ENCODE data around the gene ACAP1.

Gene ACAP1

DNA sequence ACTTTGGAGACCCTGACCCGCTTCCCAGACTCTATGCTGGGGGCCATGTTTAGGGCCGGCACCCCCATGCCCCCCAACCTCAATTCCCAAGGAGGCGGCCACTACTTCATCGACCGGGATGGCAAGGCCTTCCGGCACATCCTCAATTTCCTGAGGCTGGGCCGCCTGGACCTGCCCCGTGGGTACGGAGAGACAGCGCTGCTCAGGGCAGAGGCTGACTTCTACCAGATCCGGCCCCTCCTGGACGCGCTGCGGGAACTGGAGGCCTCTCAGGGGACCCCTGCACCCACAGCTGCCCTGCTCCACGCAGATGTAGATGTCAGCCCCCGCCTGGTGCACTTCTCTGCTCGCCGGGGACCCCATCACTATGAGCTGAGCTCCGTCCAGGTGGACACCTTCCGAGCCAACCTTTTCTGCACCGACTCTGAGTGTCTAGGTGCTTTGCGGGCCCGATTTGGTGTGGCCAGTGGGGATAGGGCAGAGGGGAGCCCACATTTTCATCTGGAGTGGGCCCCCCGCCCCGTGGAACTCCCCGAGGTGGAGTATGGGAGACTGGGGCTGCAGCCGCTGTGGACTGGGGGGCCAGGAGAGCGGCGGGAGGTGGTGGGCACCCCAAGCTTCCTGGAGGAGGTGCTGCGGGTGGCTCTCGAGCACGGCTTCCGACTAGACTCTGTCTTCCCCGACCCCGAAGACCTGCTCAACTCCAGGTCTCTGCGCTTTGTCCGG, 16.7 kb downstream of the ACAP1 start:
- no peak for TF ChIP-seq EZH2phosphoT487 (IDR thresholded peaks at IDR 0.05; ENCODE audit: low read depth)
- TF ChIP-seq, protein P1, sequence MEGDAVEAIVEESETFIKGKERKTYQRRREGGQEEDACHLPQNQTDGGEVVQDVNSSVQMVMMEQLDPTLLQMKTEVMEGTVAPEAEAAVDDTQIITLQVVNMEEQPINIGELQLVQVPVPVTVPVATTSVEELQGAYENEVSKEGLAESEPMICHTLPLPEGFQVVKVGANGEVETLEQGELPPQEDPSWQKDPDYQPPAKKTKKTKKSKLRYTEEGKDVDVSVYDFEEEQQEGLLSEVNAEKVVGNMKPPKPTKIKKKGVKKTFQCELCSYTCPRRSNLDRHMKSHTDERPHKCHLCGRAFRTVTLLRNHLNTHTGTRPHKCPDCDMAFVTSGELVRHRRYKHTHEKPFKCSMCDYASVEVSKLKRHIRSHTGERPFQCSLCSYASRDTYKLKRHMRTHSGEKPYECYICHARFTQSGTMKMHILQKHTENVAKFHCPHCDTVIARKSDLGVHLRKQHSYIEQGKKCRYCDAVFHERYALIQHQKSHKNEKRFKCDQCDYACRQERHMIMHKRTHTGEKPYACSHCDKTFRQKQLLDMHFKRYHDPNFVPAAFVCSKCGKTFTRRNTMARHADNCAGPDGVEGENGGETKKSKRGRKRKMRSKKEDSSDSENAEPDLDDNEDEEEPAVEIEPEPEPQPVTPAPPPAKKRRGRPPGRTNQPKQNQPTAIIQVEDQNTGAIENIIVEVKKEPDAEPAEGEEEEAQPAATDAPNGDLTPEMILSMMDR (IDR thresholded peaks at IDR 0.05; ENCODE audit: low read depth, low read length), result no peak
- H3K4me1 ChIP-seq (ENCODE audit: low read length), result peaks cover 11% of the 10 kb centered on the region
- no peaks in the 10 kb centered on the region for H3K9me3 ChIP-seq (ENCODE audit: insufficient read depth, low read length)
- no peaks in the 10 kb centered on the region for H3K79me2 ChIP-seq (ENCODE audit: low read length)
- H3K4me3 ChIP-seq (ENCODE audit: low read length), result peak overlapping the region; percentile 91
- H3K27ac ChIP-seq (ENCODE audit: low read length), result no peak overlapping the region
- peak overlapping the region; percentile 84 for H3K4me2 ChIP-seq (ENCODE audit: low read length)
- H3K9ac ChIP-seq (ENCODE audit: low read length), result peak overlapping the region; percentile 86; the same call in 1 of the 2 replicates
- no peaks in the 10 kb centered on the region for H3K27me3 ChIP-seq (ENCODE audit: low read depth, low read length)
- H4K20me1 ChIP-seq (ENCODE audit: insufficient read depth, low read length), result no peaks in the 10 kb centered on the region
- H3K36me3 ChIP-seq (replicated peaks; ENCODE audit: low read depth, low read length), result no peaks in the 10 kb centered on the region
- H2AFZ ChIP-seq (ENCODE audit: low read depth, low read length), result no peak overlapping the region

GRCh38 chr17:7354262-7354843, 18.0 kb downstream of the ACAP1 start:
- no peak overlapping the region for H3K4me3 ChIP-seq (ENCODE audit: low read length)
- H3K27me3 ChIP-seq (ENCODE audit: low read depth, low read length), result no peaks in the 10 kb centered on the region
- no peaks in the 10 kb centered on the region for H3K79me2 ChIP-seq (ENCODE audit: low read length)
- TF ChIP-seq, protein P1 (IDR thresholded peaks at IDR 0.05; ENCODE audit: low read depth, low read length), result no peak
- no peak for TF ChIP-seq EZH2phosphoT487 (IDR thresholded peaks at IDR 0.05; ENCODE audit: low read depth)
- no peak overlapping the region for H2AFZ ChIP-seq (ENCODE audit: low read depth, low read length)
- no peaks in the 10 kb centered on the region for H3K36me3 ChIP-seq (replicated peaks; ENCODE audit: low read depth, low read length)
- no peak overlapping the region for H3K9ac ChIP-seq (ENCODE audit: low read length)
- no peaks in the 10 kb centered on the region for H4K20me1 ChIP-seq (ENCODE audit: insufficient read depth, low read length)
- H3K4me1 ChIP-seq (ENCODE audit: low read length), result peaks cover 11% of the 10 kb centered on the region
- H3K4me2 ChIP-seq (ENCODE audit: low read length), result no peak overlapping the region
- H3K9me3 ChIP-seq (ENCODE audit: insufficient read depth, low read length), result no peaks in the 10 kb centered on the region
- no peak overlapping the region for H3K27ac ChIP-seq (ENCODE audit: low read length)

DNA sequence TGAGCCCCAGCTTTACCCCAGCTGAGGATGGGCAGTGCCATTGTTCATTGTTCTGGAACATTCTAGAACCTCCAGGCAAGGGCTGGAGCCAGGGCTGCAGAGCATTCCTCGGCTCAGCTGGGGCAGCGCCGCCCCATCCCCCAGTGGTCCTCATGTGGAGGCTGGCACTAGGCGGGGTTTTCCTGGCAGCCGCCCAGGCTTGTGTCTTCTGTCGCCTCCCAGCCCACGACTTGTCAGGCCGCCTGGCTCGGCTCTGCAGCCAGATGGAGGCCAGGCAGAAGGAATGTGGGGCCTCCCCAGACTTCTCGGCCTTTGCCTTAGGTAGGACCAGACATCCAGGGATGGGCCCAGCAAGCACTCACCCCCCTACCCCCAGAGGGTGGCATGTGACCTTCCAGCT, 18.7 kb downstream of the ACAP1 start, which contains the start of gene TMEM95:
Gene TMEM95, plus strand, starts transcription at position 104 of the 400 bp plus-strand sequence. Its CDS starts 49 bp downstream, at position 153.
- Histone ChIP-seq H3K36me3 (replicated peaks; ENCODE audit: low read depth, low read length) (no peaks in the 10 kb centered on the region), H3K4me2 (ENCODE audit: low read length) (no peak within 1 kb of the TSS), H3K4me1 (ENCODE audit: low read length) (peaks cover 11% of the 10 kb centered on the region), H2AFZ (ENCODE audit: low read depth, low read length) (no peak within 1 kb of the TSS), H3K79me2 (ENCODE audit: low read length) (no peaks in the 10 kb centered on the region), H3K4me3 (ENCODE audit: low read length) (no peak within 1 kb of the TSS), H3K27ac (ENCODE audit: low read length) (no peak within 1 kb of the TSS), H3K9me3 (ENCODE audit: insufficient read depth, low read length) (no peaks in the 10 kb centered on the region), H3K9ac (ENCODE audit: low read length) (no peak within 1 kb of the TSS), H3K27me3 (ENCODE audit: low read depth, low read length) (no peaks in the 10 kb centered on the region), H4K20me1 (ENCODE audit: insufficient read depth, low read length) (no peaks in the 10 kb centered on the region)
- no peak for TF ChIP-seq EZH2phosphoT487 (IDR thresholded peaks at IDR 0.05; ENCODE audit: low read depth)
- TF ChIP-seq, protein P1 (IDR thresholded peaks at IDR 0.05; ENCODE audit: low read depth, low read length), result no peak

- Histone ChIP-seq H3K27me3 (ENCODE audit: low read depth, low read length) (no peaks in the 10 kb centered on the region), H3K79me2 (ENCODE audit: low read length) (no peaks in the 10 kb centered on the region), H3K4me1 (ENCODE audit: low read length) (peaks cover 11% of the 10 kb centered on the region), H4K20me1 (ENCODE audit: insufficient read depth, low read length) (no peaks in the 10 kb centered on the region), H3K4me3 (ENCODE audit: low read length) (no peak overlapping the region), H3K9me3 (ENCODE audit: insufficient read depth, low read length) (no peaks in the 10 kb centered on the region), H3K36me3 (replicated peaks; ENCODE audit: low read depth, low read length) (no peaks in the 10 kb centered on the region), H2AFZ (ENCODE audit: low read depth, low read length) (no peak overlapping the region), H3K9ac (ENCODE audit: low read length) (no peak overlapping the region), H3K4me2 (ENCODE audit: low read length) (no peak overlapping the region), H3K27ac (ENCODE audit: low read length) (no peak overlapping the region)
- TF ChIP-seq, protein P1 (IDR thresholded peaks at IDR 0.05; ENCODE audit: low read depth, low read length), result no peak
- no peak for TF ChIP-seq EZH2phosphoT487 (IDR thresholded peaks at IDR 0.05; ENCODE audit: low read depth)
These were observed 19.2 kb downstream of the ACAP1 start for GRCh38 chr17:7355573-7355972.
